Measurements from ENCODE around the gene SALL3.
"Not testable (repeated sequence)": the region's sequence is repeated elsewhere in the genome, so short reads cannot be mapped to it uniquely, and the experiment has no call there.

SALL3 gene
- total RNA-seq: 0 to 0.90 (median 0) reads per million in 9 experiments

DNA sequence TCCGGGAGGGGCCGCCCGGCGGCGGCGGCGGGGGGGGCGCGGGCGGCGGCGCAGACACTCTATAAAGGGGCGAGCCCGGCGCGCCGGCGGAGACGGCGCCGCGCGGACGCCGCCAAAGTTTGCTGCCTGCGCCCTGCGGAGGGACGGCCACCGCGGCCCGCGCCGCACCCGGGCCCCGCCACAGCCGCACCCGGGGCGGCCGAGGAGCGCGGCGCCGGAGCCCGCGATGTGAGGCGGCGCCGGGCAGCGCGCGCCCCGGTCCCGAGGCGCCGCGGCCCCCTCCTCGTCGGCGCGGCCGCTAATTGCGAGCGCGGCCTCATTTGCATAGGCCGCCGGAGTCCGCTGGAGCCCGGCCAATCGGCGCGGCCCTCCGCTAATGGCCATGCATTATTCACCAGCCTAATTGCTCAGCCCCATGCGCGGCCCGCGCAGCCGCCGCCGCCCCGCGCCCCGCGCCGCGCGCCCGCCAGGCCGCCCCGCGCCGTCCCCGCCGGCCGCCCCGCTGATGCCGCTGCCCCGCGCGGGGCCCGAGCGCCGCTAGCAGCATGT lies at the start of gene SALL3:
SALL3 (plus strand) TSS at position 89 of the 549 bp plus-strand sequence; CDS start at position 546, 457 bp downstream.
- Mint-ChIP-seq H3K27ac (no peak within 1 kb of the TSS), H3K4me1 (ENCODE audit: low read depth in 2 of 2) (no peaks in the 10 kb centered on the region), H3K4me3 (peak within 1 kb of the TSS in 1 of 2 donors; percentile 43), H3K9me3 (no peaks in the 10 kb centered on the region), H3K36me3 (ENCODE audit: insufficient read depth) (peaks cover 12% of the 10 kb centered on the region), H3K27me3 (peaks cover 60 to 71% of the 10 kb centered on the region in 2 donors)
- DNase-seq (no peak), ATAC-seq (replicated peaks) (no peak)

DNA sequence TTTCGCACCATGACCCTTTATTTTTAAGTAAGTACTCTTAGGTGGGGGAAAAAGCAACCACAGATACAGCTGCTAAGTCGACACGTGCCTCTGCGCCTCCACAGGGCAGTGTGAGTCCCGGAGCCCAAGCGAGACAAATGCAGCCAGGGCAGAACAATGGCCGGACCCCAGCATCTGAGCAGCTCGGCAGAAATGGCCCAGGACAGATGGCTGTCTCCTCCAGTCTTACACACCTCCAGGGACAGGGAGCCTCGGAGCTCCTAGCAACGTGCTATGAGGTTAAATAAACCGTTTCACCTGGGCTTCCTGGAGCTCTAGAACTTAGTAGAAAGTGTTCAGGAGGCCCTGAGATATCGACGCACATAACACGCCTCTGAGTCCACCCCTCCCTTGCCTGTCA lies 47.3 kb upstream of the SALL3 start:
- Mint-ChIP-seq H3K4me1 (ENCODE audit: low read depth in 2 of 2) (no peaks in the 10 kb centered on the region), H3K27me3 (peaks cover 10 to 30% of the 10 kb centered on the region in 2 donors), H3K27ac (no peak overlapping the region), H3K36me3 (ENCODE audit: insufficient read depth) (no peaks in the 10 kb centered on the region), H3K4me3 (no peak overlapping the region), H3K9me3 (no peaks in the 10 kb centered on the region)
- DNase-seq: no peak
- no peak for ATAC-seq (replicated peaks)

DNA sequence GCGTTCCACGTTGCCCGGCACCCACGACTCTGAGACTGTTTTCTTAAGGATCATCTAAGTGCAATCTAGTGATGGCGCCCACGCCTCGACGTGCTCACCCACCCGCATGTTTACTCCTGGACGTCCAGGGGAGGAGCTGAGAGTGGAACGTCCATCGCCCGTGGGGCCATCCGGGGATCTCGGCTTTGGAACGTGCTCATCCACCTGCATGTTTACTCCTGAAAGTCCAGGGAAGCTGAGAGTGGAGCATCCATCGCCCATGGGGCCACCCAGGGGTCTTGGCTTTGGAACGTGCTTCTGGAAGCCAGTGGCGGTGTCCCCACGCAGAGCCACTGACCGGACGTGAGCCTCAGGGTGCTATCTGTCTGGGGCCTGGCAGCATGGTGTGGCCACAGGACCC lies 45.6 kb upstream of the SALL3 start:
- no peak for DNase-seq
- Mint-ChIP-seq H3K9me3 (no peaks in the 10 kb centered on the region), H3K36me3 (ENCODE audit: insufficient read depth) (no peaks in the 10 kb centered on the region), H3K4me1 (ENCODE audit: low read depth in 2 of 2) (no peaks in the 10 kb centered on the region), H3K27ac (no peak overlapping the region), H3K27me3 (peaks cover 10 to 37% of the 10 kb centered on the region in 2 donors), H3K4me3 (no peak overlapping the region)
- ATAC-seq (replicated peaks): no peak

DNA sequence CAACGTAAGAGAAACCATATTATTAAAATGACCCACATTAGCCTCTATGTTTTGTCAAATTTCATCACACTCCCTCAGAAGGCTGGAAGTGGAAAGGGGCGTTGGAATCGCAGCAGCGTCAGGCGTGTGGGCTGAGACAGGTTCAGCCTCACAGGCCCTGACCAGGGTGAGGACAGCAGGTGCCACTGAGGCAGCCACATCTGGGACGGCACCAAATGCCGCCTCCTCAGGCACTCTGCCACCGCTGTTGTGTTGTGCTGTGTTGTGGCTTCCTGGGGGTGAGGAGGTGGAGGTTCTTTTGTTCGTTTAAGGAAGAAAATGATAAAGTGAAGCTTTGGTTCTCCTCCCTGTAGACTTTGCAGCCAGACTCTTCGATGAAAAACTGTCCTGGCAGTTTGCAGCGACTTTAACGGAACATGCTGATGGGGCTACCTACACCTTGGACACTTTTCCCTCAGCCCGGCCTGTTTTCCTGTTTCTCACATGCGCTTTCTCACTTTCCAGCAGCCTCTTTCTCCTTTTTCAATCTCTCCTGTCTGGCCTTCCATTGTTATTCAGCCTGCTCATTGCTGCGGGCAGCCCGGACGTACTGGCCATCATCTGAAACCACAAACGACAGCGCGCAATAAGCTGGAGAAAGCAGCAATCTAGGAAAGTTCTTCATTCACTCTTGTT lies 44.9 kb upstream of the SALL3 start:
- H3K4me1 Mint-ChIP-seq (ENCODE audit: low read depth in 2 of 2): no peaks in the 10 kb centered on the region
- no peaks in the 10 kb centered on the region for H3K9me3 Mint-ChIP-seq
- ATAC-seq (replicated peaks) (no peak), DNase-seq (no peak)
- no peak overlapping the region for H3K4me3 Mint-ChIP-seq
- H3K27ac Mint-ChIP-seq: no peak overlapping the region
- H3K27me3 Mint-ChIP-seq: peaks cover 10 to 40% of the 10 kb centered on the region in 2 donors
- no peaks in the 10 kb centered on the region for H3K36me3 Mint-ChIP-seq (ENCODE audit: insufficient read depth)

DNA sequence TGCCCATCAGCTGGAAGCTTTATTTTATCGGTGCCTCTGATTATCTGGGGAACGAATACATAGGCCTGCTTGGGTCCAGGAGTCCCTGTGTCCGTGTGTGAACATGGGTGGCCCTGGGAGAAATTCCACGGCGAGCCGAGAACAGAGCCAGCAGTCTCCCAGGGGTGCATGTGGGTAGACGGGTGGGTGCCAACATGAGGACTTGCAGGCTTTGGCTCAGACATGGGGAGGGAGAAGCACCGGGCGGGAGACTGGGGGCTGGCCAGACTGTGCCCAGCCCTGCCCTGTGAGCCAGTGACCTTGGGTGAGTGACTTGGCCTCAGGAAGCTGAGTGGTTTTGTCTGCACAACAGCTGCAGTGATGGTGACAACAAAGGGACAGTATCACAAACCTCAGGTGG lies 44.2 kb upstream of the SALL3 start:
- H3K27me3 Mint-ChIP-seq: peaks cover 10 to 47% of the 10 kb centered on the region in 2 donors
- H3K9me3 Mint-ChIP-seq: no peaks in the 10 kb centered on the region
- peaks cover 0 to 3% of the 10 kb centered on the region in 2 donors for H3K4me1 Mint-ChIP-seq (ENCODE audit: low read depth in 2 of 2)
- no peak overlapping the region for H3K27ac Mint-ChIP-seq
- no peak overlapping the region for H3K4me3 Mint-ChIP-seq
- DNase-seq (no peak), ATAC-seq (replicated peaks) (no peak)
- H3K36me3 Mint-ChIP-seq (ENCODE audit: insufficient read depth): no peaks in the 10 kb centered on the region

DNA sequence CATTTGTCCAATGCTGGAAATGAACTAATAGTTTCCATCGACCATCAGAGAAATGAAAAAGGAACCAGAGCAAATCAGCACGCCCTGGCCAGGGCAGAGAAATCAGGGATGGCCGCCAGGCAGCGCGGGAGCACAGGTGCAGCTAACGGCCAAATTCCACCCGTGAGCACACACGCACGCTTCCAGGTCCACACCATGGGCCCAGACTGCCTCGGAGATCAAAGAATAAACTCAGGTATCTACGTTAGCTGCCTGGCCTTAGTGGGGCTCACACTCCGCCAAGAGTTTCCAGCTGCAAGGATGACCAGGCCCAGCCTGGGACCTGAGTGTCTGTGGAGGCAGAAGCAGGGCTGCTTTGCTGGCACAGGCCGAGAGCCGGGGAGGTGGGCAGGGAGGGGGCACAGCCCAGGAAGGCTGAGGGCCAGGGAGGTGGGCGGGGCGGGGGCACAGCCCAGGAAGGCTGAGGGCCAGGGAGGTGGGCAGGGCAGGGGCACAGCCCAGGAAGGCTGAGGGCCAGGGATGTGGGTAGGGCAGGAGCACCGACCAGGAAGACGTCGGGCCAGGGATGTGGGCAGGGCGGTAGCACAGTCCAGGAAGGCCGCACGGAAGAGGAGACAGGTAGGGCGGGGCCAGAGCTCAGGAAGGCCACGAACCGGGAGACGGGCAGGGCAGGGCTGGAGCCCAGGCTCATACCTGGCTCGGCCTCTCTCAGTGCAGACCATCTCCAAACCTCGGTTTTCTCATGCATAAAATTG lies 43.2 kb upstream of the SALL3 start:
- DNase-seq (no peak), ATAC-seq (replicated peaks) (no peak)
- no peak overlapping the region for H3K27ac Mint-ChIP-seq
- peaks cover 10 to 57% of the 10 kb centered on the region in 2 donors for H3K27me3 Mint-ChIP-seq
- H3K36me3 Mint-ChIP-seq (ENCODE audit: insufficient read depth): no peaks in the 10 kb centered on the region
- peaks cover 0 to 3% of the 10 kb centered on the region in 2 donors for H3K4me1 Mint-ChIP-seq (ENCODE audit: low read depth in 2 of 2)
- H3K4me3 Mint-ChIP-seq: no peak overlapping the region
- no peaks in the 10 kb centered on the region for H3K9me3 Mint-ChIP-seq

DNA sequence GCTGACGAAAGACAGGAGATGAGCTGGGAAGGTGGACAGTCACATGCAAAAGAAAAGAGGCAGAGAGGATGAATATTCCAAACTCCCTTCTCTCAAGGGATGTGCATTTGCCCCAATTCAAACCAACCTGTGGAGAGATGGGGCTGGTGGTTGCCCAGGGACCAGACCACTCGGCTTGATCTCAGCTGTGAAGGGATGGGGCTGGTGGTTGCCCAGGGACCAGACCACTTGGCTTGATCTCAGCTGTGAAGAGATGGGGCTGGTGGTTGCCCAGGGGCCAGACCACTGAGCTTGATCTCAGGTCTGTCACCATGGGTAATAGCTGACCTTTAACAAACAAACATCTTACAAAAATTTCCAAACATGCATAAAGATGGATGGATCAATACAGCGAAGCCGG lies 42.5 kb upstream of the SALL3 start:
- Mint-ChIP-seq H3K27ac (no peak overlapping the region), H3K36me3 (ENCODE audit: insufficient read depth) (no peaks in the 10 kb centered on the region), H3K27me3 (peaks cover 10 to 59% of the 10 kb centered on the region in 2 donors), H3K9me3 (no peaks in the 10 kb centered on the region), H3K4me3 (no peak overlapping the region), H3K4me1 (ENCODE audit: low read depth in 2 of 2) (peaks cover 0 to 3% of the 10 kb centered on the region in 2 donors)
- ATAC-seq (replicated peaks) (no peak), DNase-seq (no peak)

DNA sequence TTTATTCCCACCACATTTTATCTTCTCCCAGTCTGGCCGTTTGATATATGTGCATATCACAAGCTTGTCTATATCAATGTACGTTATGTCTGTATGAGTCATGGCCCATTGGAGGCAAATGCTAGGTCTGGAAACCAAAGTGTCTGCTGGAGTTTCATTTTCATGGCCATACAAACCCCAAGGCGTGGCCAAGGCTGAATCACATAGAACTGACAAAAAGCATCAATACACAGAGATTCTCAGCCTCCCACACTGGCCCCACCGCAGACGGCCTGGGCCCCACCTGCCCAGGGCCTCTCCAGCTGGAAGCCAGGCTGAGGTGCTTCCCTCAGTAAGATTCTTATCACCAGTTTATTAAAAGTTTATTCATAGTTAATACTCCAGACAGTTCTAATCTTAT lies 40.5 kb upstream of the SALL3 start:
- Mint-ChIP-seq H3K9me3 (no peaks in the 10 kb centered on the region), H3K27ac (no peak overlapping the region), H3K4me3 (no peak overlapping the region), H3K27me3 (peaks cover 23 to 68% of the 10 kb centered on the region in 2 donors), H3K36me3 (ENCODE audit: insufficient read depth) (no peaks in the 10 kb centered on the region), H3K4me1 (ENCODE audit: low read depth in 2 of 2) (peaks cover 0 to 3% of the 10 kb centered on the region in 2 donors)
- DNase-seq (no peak), ATAC-seq (replicated peaks) (no peak)

DNA sequence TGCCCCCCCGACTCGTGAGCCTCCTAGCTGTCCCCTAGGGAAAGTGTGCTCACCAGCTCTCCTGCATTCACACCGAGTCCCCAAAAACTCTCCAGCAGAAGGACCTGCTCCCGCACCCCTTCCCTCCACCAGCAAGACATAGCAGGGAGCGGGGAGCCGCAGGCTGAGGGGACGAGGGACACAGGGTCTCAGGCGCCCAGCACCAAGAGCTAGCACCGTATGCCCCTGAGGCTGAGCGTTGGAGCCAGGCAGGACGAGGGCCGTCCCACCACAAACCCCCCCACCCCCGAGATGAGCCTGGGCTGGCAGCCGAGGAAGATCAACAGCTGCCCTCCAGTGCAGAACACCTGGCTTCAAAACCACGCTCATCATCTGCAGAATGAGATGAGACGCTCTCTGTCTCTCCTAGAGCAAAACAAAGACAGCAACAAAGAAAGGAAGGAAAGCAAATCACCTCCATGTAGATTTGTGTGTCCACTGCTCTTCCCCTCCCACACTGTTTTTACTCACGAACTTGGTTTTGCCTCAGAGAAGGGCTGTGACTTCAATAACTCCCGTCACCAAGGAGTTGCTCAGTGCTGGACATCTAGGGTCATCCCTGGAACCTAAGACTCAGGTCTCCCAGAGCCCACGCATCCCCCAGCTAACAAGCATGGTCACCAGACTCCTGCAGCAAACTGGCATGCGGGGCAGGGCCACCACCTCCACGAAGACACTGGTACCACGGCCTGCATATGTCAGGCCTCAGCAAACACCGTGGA lies 39.7 kb upstream of the SALL3 start:
- DNase-seq: no peak

DNA sequence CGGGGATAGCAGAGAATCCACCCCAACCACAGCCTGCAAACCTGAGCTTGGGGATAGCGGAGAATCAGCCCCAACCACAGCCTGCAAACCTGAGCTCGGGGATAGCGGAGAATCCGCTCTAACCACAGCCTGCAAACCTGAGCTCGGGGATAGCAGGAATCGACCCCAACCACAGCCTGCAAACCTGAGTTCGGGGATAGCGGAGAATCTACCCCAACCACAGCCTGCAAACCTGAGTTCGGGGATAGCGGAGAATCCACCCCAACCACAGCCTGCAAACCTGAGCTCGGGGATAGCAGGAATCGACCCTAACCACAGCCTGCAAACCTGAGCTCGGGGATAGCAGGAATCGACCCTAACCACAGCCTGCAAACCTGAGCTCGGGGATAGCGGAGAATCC lies 37.4 kb upstream of the SALL3 start:
- H3K4me3 Mint-ChIP-seq; ATAC-seq (replicated peaks): not testable (repeated sequence)

More for the DNA sequence above, 39.7 kb upstream of the SALL3 start:
- Mint-ChIP-seq H3K9me3 (no peaks in the 10 kb centered on the region), H3K4me1 (ENCODE audit: low read depth in 2 of 2) (peaks cover 0 to 3% of the 10 kb centered on the region in 2 donors), H3K27ac (no peak overlapping the region), H3K4me3 (no peak overlapping the region), H3K36me3 (ENCODE audit: insufficient read depth) (no peaks in the 10 kb centered on the region), H3K27me3 (peaks cover 29 to 68% of the 10 kb centered on the region in 2 donors)
- no peak for ATAC-seq (replicated peaks)

DNA sequence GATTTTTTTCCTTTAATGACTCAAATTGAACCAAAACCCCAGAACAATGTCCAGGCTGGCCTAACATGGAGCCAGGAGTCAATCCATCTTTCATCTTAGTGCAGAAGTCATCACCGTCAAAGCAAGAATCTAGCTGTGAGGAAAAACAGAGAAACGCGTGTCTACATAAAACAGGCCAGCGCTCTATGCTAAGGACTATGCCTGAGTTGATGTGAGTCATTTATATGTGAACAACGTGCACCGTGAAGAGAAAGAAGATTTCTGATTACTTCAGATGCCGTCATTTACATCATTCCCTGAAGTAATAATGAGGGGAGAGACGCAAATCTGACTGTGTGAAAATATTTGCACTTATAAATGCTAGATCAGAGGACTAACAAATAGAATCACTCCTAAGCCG lies 34.0 kb upstream of the SALL3 start:
- ATAC-seq (replicated peaks) (no peak), DNase-seq (no peak)
- Mint-ChIP-seq H3K36me3 (ENCODE audit: insufficient read depth) (no peaks in the 10 kb centered on the region), H3K4me3 (no peak overlapping the region), H3K9me3 (no peaks in the 10 kb centered on the region), H3K4me1 (ENCODE audit: low read depth in 2 of 2) (no peaks in the 10 kb centered on the region), H3K27me3 (peaks cover 44 to 76% of the 10 kb centered on the region in 2 donors), H3K27ac (no peak overlapping the region)

More for the DNA sequence above, 37.4 kb upstream of the SALL3 start:
- H3K9me3 Mint-ChIP-seq; H3K27ac Mint-ChIP-seq; H3K4me1 Mint-ChIP-seq (ENCODE audit: low read depth in 2 of 2); DNase-seq; H3K36me3 Mint-ChIP-seq (ENCODE audit: insufficient read depth): not testable (repeated sequence)
- peaks cover 31 to 77% of the 10 kb centered on the region in 2 donors for H3K27me3 Mint-ChIP-seq

DNA sequence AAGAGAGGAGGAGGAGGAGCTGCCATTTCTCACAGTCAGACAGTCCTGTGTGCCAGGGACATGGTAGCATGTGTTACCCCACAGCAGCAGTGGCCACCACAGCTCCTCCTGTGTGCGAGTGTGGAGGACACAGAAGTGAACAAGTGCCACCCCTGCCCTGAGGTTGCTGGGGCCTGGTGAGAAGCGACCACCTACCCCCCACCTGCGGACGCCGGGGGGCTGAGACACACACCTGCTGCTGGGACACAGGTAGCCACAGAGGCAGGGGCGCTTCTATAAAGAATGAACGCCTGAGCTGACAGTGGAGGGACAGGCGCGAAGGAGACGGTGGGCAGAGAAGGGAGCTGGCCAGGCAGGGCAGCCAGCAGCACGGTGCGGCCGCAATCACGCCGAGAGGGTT lies 32.3 kb upstream of the SALL3 start:
- no peak overlapping the region for H3K4me3 Mint-ChIP-seq
- no peak overlapping the region for H3K27ac Mint-ChIP-seq
- H3K36me3 Mint-ChIP-seq (ENCODE audit: insufficient read depth): no peaks in the 10 kb centered on the region
- peaks cover 44 to 65% of the 10 kb centered on the region in 2 donors for H3K27me3 Mint-ChIP-seq
- H3K9me3 Mint-ChIP-seq: peaks cover 0 to 7% of the 10 kb centered on the region in 2 donors
- ATAC-seq (replicated peaks) (no peak), DNase-seq (no peak)
- H3K4me1 Mint-ChIP-seq (ENCODE audit: low read depth in 2 of 2): no peaks in the 10 kb centered on the region

DNA sequence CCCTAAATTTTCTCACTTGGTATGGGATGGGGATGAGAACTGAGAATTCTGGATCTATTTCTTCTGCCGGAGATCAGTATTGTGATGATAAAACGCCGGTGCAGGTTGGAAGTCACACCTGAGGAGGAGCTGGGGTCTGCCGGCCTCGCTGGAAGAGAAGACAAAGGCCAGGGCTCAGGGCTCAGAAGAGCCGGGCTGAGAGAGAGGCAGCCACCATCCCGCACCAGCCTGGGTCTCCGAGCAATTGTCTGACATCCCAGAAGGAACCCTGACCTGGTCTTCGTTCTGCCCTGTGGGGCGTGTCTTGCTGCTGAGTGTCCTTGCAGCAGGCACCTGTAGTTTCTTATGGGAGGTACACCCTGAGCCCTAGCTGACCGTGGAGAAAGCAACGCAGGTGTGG lies 31.4 kb upstream of the SALL3 start:
- no peak overlapping the region for H3K4me3 Mint-ChIP-seq
- no peak overlapping the region for H3K27ac Mint-ChIP-seq
- no peaks in the 10 kb centered on the region for H3K4me1 Mint-ChIP-seq (ENCODE audit: low read depth in 2 of 2)
- no peak for DNase-seq
- H3K9me3 Mint-ChIP-seq: peaks cover 0 to 7% of the 10 kb centered on the region in 2 donors
- peaks cover 40 to 61% of the 10 kb centered on the region in 2 donors for H3K27me3 Mint-ChIP-seq
- no peaks in the 10 kb centered on the region for H3K36me3 Mint-ChIP-seq (ENCODE audit: insufficient read depth)
- ATAC-seq (replicated peaks): no peak
